ENCODE measurements around the gene ZNF195.
"Not testable (repeated sequence)": the region's sequence is repeated elsewhere in the genome, so short reads cannot be mapped to it uniquely, and the experiment has no call there.

DNA sequence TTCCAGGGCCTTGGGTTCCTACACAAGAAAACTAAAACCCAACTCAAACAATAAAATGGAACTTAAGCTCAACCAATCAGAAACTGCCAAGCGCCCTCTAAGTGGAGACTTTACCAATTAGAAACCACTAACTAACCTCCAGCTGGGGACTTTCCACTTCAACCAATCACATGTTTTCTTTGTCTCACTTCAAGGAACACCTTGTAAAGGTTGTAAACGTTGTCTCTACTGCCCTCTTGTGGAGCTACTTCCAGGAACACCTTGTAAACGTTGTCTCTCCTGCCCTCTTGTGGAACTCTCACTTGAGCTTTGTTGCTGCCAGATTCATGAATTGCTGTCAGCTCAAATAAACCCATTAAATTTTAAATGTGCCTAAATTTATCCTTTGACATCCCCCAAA is 54.2 kb downstream of the ZNF195 start:
- TF ChIP-seq, protein P1, sequence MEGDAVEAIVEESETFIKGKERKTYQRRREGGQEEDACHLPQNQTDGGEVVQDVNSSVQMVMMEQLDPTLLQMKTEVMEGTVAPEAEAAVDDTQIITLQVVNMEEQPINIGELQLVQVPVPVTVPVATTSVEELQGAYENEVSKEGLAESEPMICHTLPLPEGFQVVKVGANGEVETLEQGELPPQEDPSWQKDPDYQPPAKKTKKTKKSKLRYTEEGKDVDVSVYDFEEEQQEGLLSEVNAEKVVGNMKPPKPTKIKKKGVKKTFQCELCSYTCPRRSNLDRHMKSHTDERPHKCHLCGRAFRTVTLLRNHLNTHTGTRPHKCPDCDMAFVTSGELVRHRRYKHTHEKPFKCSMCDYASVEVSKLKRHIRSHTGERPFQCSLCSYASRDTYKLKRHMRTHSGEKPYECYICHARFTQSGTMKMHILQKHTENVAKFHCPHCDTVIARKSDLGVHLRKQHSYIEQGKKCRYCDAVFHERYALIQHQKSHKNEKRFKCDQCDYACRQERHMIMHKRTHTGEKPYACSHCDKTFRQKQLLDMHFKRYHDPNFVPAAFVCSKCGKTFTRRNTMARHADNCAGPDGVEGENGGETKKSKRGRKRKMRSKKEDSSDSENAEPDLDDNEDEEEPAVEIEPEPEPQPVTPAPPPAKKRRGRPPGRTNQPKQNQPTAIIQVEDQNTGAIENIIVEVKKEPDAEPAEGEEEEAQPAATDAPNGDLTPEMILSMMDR (IDR thresholded peaks at IDR 0.05), result not testable (repeated sequence)
- not testable (repeated sequence) for TF ChIP-seq POLR2AphosphoS5, EP300 (IDR thresholded peaks at IDR 0.05)

Data from suprapubic skin (tissue), 4 donors.